ENCODE measurements around the gene OR56A3.

Gene OR56A3

GRCh38 chr11:5941951-5942350 is at the start of gene OR56A3:
Gene OR56A3, plus strand, starts transcription at chr11:5942251. Its CDS starts 5,096 bp downstream, at chr11:5947347.
- no peak for DNase-seq (ENCODE audit: extremely low read depth, insufficient read length)
- no peaks in the 10 kb centered on the region for H3K36me3 ChIP-seq (ENCODE audit: control insufficient read depth, insufficient read depth, low read length)
- no peak within 1 kb of the TSS for H3K4me3 ChIP-seq (replicated peaks; ENCODE audit: low read depth, low read length)
- H3K27me3 ChIP-seq (replicated peaks; ENCODE audit: control insufficient read depth, insufficient read depth, low read length) = no peaks in the 10 kb centered on the region
- TF ChIP-seq CTCF (IDR thresholded peaks at IDR 0.05; ENCODE audit: insufficient read depth, low read length, poor library complexity, severe bottlenecking) = no peak

- no peaks in the 10 kb centered on the region for H3K27me3 ChIP-seq (replicated peaks; ENCODE audit: control insufficient read depth, insufficient read depth, low read length)
- no peaks in the 10 kb centered on the region for H3K36me3 ChIP-seq (ENCODE audit: control insufficient read depth, insufficient read depth, low read length)
- no peak for TF ChIP-seq CTCF (IDR thresholded peaks at IDR 0.05; ENCODE audit: insufficient read depth, low read length, poor library complexity, severe bottlenecking)
- no peak for DNase-seq (ENCODE audit: extremely low read depth, insufficient read length)
- no peak within 1 kb of the TSS for H3K4me3 ChIP-seq (replicated peaks; ENCODE audit: low read depth, low read length)
These were observed 49.1 kb upstream of the OR56A3 start, which contains the start of gene OR52E5 for GRCh38 chr11:5892908-5893307. Gene OR52E5, plus strand, starts transcription at chr11:5893208. Its CDS starts 7,569 bp downstream, at chr11:5900777.

- DNase-seq (ENCODE audit: extremely low read depth, insufficient read length) = no peak
- TF ChIP-seq CTCF (IDR thresholded peaks at IDR 0.05; ENCODE audit: insufficient read depth, low read length, poor library complexity, severe bottlenecking) = no peak
- Histone ChIP-seq H3K27me3 (replicated peaks; ENCODE audit: control insufficient read depth, insufficient read depth, low read length) (no peaks in the 10 kb centered on the region), H3K4me3 (replicated peaks; ENCODE audit: low read depth, low read length) (no peak overlapping the region), H3K36me3 (ENCODE audit: control insufficient read depth, insufficient read depth, low read length) (no peaks in the 10 kb centered on the region)
These were observed 42.5 kb upstream of the OR56A3 start for GRCh38 chr11:5899534-5899933.

- DNase-seq (ENCODE audit: extremely low read depth, insufficient read length) = no peak
- Histone ChIP-seq H3K4me3 (replicated peaks; ENCODE audit: low read depth, low read length) (no peak overlapping the region), H3K36me3 (ENCODE audit: control insufficient read depth, insufficient read depth, low read length) (no peaks in the 10 kb centered on the region), H3K27me3 (replicated peaks; ENCODE audit: control insufficient read depth, insufficient read depth, low read length) (no peaks in the 10 kb centered on the region)
- no peak for TF ChIP-seq CTCF (IDR thresholded peaks at IDR 0.05; ENCODE audit: insufficient read depth, low read length, poor library complexity, severe bottlenecking)
These were observed 31.5 kb upstream of the OR56A3 start for GRCh38 chr11:5910540-5910939.

- Histone ChIP-seq H3K4me3 (replicated peaks; ENCODE audit: low read depth, low read length) (no peak overlapping the region), H3K36me3 (ENCODE audit: control insufficient read depth, insufficient read depth, low read length) (no peaks in the 10 kb centered on the region), H3K27me3 (replicated peaks; ENCODE audit: control insufficient read depth, insufficient read depth, low read length) (no peaks in the 10 kb centered on the region)
- TF ChIP-seq CTCF (IDR thresholded peaks at IDR 0.05; ENCODE audit: insufficient read depth, low read length, poor library complexity, severe bottlenecking) = no peak
- no peak for DNase-seq (ENCODE audit: extremely low read depth, insufficient read length)
These were observed 19.2 kb upstream of the OR56A3 start for GRCh38 chr11:5922749-5923426.

GRCh38 chr11:5923427-5923776 is 18.6 kb upstream of the OR56A3 start:
- no peaks in the 10 kb centered on the region for H3K27me3 ChIP-seq (replicated peaks; ENCODE audit: control insufficient read depth, insufficient read depth, low read length)
- H3K36me3 ChIP-seq (ENCODE audit: control insufficient read depth, insufficient read depth, low read length) = no peaks in the 10 kb centered on the region
- no peak overlapping the region for H3K4me3 ChIP-seq (replicated peaks; ENCODE audit: low read depth, low read length)
- no peak for DNase-seq (ENCODE audit: extremely low read depth, insufficient read length)
- TF ChIP-seq CTCF (IDR thresholded peaks at IDR 0.05; ENCODE audit: insufficient read depth, low read length, poor library complexity, severe bottlenecking) = no peak

Data from GM06990 (cell line).